K562 (cell line): ENCODE data around the gene TCF3. TPM values are rescaled to one million over a fixed set of nuclear protein-coding genes. Genes with fewer than 3 reads are reported as not detected.

Source experiments
- ATAC-seq: fragments of 200-7000 bp; cut with Tn5 transposase; 3 replicates; pipeline ENCODE4 v1.9.1; 2020; ENCODE audit warnings: moderate library complexity
- BruUV-seq: library from RNA; stranded (reverse); fragments of 400-500 nt; replicated peaks from 2 replicates; lab custom pipeline; 2021; lab: Mats Ljungman, UMichigan
- CTCF ChIA-PET: fragments of 300-600 bp; formaldehyde crosslinking; extraction: SDS; loops from one replicate; lab custom pipeline; 2021; ENCODE audit warnings: low intra/inter-chr PET ratio; lab: Yijun Ruan, JAX
- POLR2A ChIA-PET: fragments of 300-600, 350-650 bp; sonication (Branson Sonifier 250); formaldehyde crosslinking; extraction: SDS; loops from one replicate; lab custom pipeline; 2021; ENCODE audit warnings: antibody characterized with exemption, inconsistent platforms; lab: Yijun Ruan, JAX
- DNase-seq, 4 experiments: peaks; one replicate each; pipeline versions ENCODE4 v3.0.0 to v3.0.0-alpha.2; 2011 to 2018; ENCODE audit warnings: low spot score in 3 of 4, mixed read lengths in 3 of 4; ENCODE audit errors: extremely low read depth in 1 of 4
- FAIRE-seq: peaks from 2 replicates; lab custom pipeline; 2011; peaks lifted over from hg19 to GRCh38; lab: Jason Lieb, UNC
- H2AFZ ChIP-seq: 2 replicates; pipeline ENCODE4 v1.6.0; 2011; ENCODE audit warnings: low read depth, low read length, control low read depth, inconsistent platforms
- H3K27ac ChIP-seq: fragments of 200-600 bp; 3 replicates; pipeline ENCODE4 v1.8.0; 2011; ENCODE audit warnings: low read depth, mild to moderate bottlenecking, control low read depth, inconsistent platforms, low read length, moderate library complexity, mixed read lengths; ENCODE audit errors: extremely low read depth
- H3K27me3 ChIP-seq, 2 experiments: fragments of 300-600 bp in 1 of 2; 2 replicates in 1 of 2; 3 replicates in 1 of 2; pipeline versions ENCODE4 v1.6.0 to v1.8.0; 2011; ENCODE audit warnings: inconsistent platforms in 2 of 2, low read length in 2 of 2, mild to moderate bottlenecking in 1 of 2, mixed read lengths in 1 of 2, moderate library complexity in 1 of 2; ENCODE audit not compliant: control insufficient read depth in 2 of 2, insufficient read depth in 2 of 2
- H3K36me3 ChIP-seq: fragments of 300-600 bp; 3 replicates; pipeline ENCODE4 v1.8.0; 2011; ENCODE audit warnings: mild to moderate bottlenecking, low read length, inconsistent platforms; ENCODE audit not compliant: control insufficient read depth, insufficient read depth
- H3K4me1 ChIP-seq, 2 experiments: fragments of 200-600 bp in 1 of 2; replicated peaks in 1 of 2; 2 replicates in 1 of 2; 3 replicates in 1 of 2; pipeline versions ENCODE4 v1.5.1 to v1.8.0; 2011; ENCODE audit warnings: inconsistent platforms in 2 of 2, low read length in 2 of 2, mild to moderate bottlenecking in 1 of 2, mixed read lengths in 1 of 2, moderate library complexity in 1 of 2; ENCODE audit not compliant: control insufficient read depth in 2 of 2, insufficient read depth in 2 of 2
- H3K4me2 ChIP-seq: 2 replicates; pipeline ENCODE4 v1.6.1; 2011; ENCODE audit warnings: low read length, control low read depth, inconsistent platforms, mixed read lengths; ENCODE audit not compliant: insufficient read depth
- H3K4me3 ChIP-seq: fragments of 200-600 bp; sonication (generic), shearing (Covaris generic); 2 replicates; pipeline ENCODE4 v1.5.1; 2016; ENCODE audit warnings: control low read depth, inconsistent platforms
- H3K79me2 ChIP-seq: fragments of 200-600 bp; 3 replicates; pipeline ENCODE4 v1.8.0; 2011; ENCODE audit warnings: low read length, inconsistent platforms; ENCODE audit not compliant: control insufficient read depth, insufficient read depth
- H3K9ac ChIP-seq, 2 experiments: 2 replicates each; pipeline versions ENCODE4 v1.6.0 to v1.6.1; 2011; ENCODE audit warnings: low read depth in 2 of 2, low read length in 2 of 2, control low read depth in 1 of 2, inconsistent platforms in 1 of 2, mild to moderate bottlenecking in 1 of 2, mixed read lengths in 1 of 2; ENCODE audit not compliant: insufficient read depth in 1 of 2
- H3K9me1 ChIP-seq: one replicate; pipeline ENCODE4 v1.6.0; 2011; ENCODE audit warnings: inconsistent platforms, mild to moderate bottlenecking, low read length, moderate library complexity; ENCODE audit not compliant: control insufficient read depth, insufficient read depth
- H3K9me3 ChIP-seq: replicated peaks from 2 replicates; pipeline ENCODE4 v1.5.1; 2011; ENCODE audit warnings: low read depth, low read length, inconsistent platforms; ENCODE audit not compliant: control insufficient read depth, insufficient read depth
- H4K20me1 ChIP-seq: replicated peaks from 2 replicates; pipeline ENCODE4 v1.6.1; 2011; ENCODE audit warnings: low read length, inconsistent platforms, mixed read lengths; ENCODE audit not compliant: control insufficient read depth, insufficient read depth
- POLR2G ChIP-seq: fragments of 200-400 bp; formaldehyde crosslinking; IDR thresholded peaks from 2 replicates; pipeline ENCODE4 v1.6.1; 2017; ENCODE audit warnings: low read depth, mild to moderate bottlenecking, antibody characterized with exemption, low read length, moderate library complexity
- ZNF121 ChIP-seq: sonication (generic); formaldehyde crosslinking; conservative IDR thresholded peaks from 2 replicates; pipeline ENCODE4 v1.8.0; 2022; ENCODE audit warnings: missing genetic modification reagents
- ZNF431 ChIP-seq: sonication (generic); formaldehyde crosslinking; IDR thresholded peaks from 2 replicates; pipeline ENCODE4 v1.8.0; 2022; ENCODE audit warnings: mild to moderate bottlenecking, missing genetic modification reagents
- WGBS: fragments of 100-300 bp; shearing (Covaris generic); methylation state at CpG from one replicate; pipeline ENCODE4 v1.1.6; 2016; ENCODE audit warnings: low coverage, mixed read lengths; ENCODE audit not compliant: insufficient coverage; ENCODE audit errors: missing lambda C conversion rate; 5-methylcytosine and 5-hydroxymethylcytosine counted together
- in situ Hi-C: fragments of 300-500 bp; cut with MboI; formaldehyde crosslinking; loops from 4 replicates; pipeline ENCODE4 v1.15.0; 2018; ENCODE audit warnings: inconsistent platforms, mixed read lengths
- intact Hi-C: fragments of 100-400 bp; cut with micrococcal nuclease; formaldehyde crosslinking; loops from 2 replicates; pipeline ENCODE4 v1.14.2; 2022
- polyA plus RNA-seq, 8 experiments: library from polyadenylated mRNA; depleted of rRNA in 4 of 8; stranded (reverse) in 5 of 8; unstranded in 3 of 8; fragments of >200 nt; fragmentation: Nextera tagmentation in 2 of 8; fragmentation: Illumina TruSeq in 1 of 8; extraction: Ambion mirVana in 2 of 8; extraction: Trizol in 1 of 8; gene quantifications; 2 replicates each; pipeline versions ENCODE4 v1.2.1 to v1.2.3, GENCODE V29; 2011 to 2014; ENCODE audit warnings: inconsistent platforms in 1 of 8, missing spikeins in 1 of 8
- total RNA-seq, 7 experiments: library from RNA; depleted of rRNA in 6 of 7; stranded (reverse); fragments of >200 nt in 6 of 7; fragmentation: Illumina TruSeq in 2 of 7; extraction: Trizol in 2 of 7; gene quantifications; 2 replicates each; pipeline versions ENCODE4 v1.2.1 to v1.2.3, GENCODE V29; 2011 to 2021; ENCODE audit warnings: low replicate concordance in 1 of 7
- TF ChIP-seq, protein P1 (sequence below): sonication (generic); formaldehyde crosslinking; IDR thresholded peaks from 2 replicates; pipeline ENCODE4 v1.8.1; 2023; ENCODE audit warnings: mild to moderate bottlenecking, missing genetic modification reagents

TCF3 gene
- total and polyA plus RNA-seq, 9 of the 15 experiments (the other 6 are each of a cell fraction or from before 2014, with no cell fraction given), result 5.6 to 259 (median 84.0) TPM

- Histone ChIP-seq H3K9ac (no peak overlapping the region), H2AFZ (no peak overlapping the region), H3K79me2 (peaks cover 78% of the 10 kb centered on the region), H4K20me1 (no peaks in the 10 kb centered on the region), H3K4me2 (no peak overlapping the region), H3K4me3 (no peak overlapping the region), H3K9me1 (peaks cover 5% of the 10 kb centered on the region), H3K4me1 (peaks cover 19 to 41% of the 10 kb centered on the region in 2 experiments), H3K27ac (no peak overlapping the region), H3K9me3 (no peaks in the 10 kb centered on the region; the same call in 1 of the 2 replicates), H3K36me3 (peaks cover 93% of the 10 kb centered on the region), H3K27me3 (no peaks in the 10 kb centered on the region)
- BruUV-seq, result no TSS peak
- TF ChIP-seq POLR2G, result peak; percentile 42; the same call in 1 of the 2 replicates
- TF ChIP-seq ZNF121, result peak; percentile 94
- TF ChIP-seq, protein P1, sequence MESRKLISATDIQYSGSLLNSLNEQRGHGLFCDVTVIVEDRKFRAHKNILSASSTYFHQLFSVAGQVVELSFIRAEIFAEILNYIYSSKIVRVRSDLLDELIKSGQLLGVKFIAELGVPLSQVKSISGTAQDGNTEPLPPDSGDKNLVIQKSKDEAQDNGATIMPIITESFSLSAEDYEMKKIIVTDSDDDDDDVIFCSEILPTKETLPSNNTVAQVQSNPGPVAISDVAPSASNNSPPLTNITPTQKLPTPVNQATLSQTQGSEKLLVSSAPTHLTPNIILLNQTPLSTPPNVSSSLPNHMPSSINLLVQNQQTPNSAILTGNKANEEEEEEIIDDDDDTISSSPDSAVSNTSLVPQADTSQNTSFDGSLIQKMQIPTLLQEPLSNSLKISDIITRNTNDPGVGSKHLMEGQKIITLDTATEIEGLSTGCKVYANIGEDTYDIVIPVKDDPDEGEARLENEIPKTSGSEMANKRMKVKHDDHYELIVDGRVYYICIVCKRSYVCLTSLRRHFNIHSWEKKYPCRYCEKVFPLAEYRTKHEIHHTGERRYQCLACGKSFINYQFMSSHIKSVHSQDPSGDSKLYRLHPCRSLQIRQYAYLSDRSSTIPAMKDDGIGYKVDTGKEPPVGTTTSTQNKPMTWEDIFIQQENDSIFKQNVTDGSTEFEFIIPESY, result peak; percentile 57
- TF ChIP-seq ZNF431, result no peak
- FAIRE-seq (no peak), ATAC-seq (no peak), DNase-seq (no peak)
- POLR2A ChIA-PET, result no interaction called here
- CTCF ChIA-PET, result no interaction called here
- in situ Hi-C loops, result no loop called here
- 97% methylated on average over 31 of the region's 34 CpGs for WGBS
- intact Hi-C loops, result no loop called here
Measured at GRCh38 chr19:1636325-1637236, 15.8 kb downstream of the TCF3 start.
